Retinal pigment epithelial cell (primary cell): ENCODE data around the gene KCNJ6.
"Not testable (repeated sequence)": the region's sequence is repeated elsewhere in the genome, so short reads cannot be mapped to it uniquely, and the experiment has no call there.

ENCODE experiments used
- DNase-seq: peaks from one replicate; pipeline ENCODE4 v3.0.0-alpha.2; 2010; ENCODE audit warnings: low read depth
- H3K4me3 ChIP-seq: 2 replicates; pipeline ENCODE4 v1.5.1; 2011; ENCODE audit warnings: mild to moderate bottlenecking, low read length, control low read depth, moderate library complexity
- TF ChIP-seq, protein P1 (sequence below): conservative IDR thresholded peaks from 2 replicates; pipeline ENCODE4 v1.5.1; 2011; ENCODE audit warnings: low read depth, low read length, control low read depth, inconsistent platforms

The KCNJ6 gene

GRCh38 chr21:37587635-37588177 is 328.6 kb downstream of the KCNJ6 start:
- no peak overlapping the region for H3K4me3 ChIP-seq
- no peak for DNase-seq
- TF ChIP-seq, protein P1, sequence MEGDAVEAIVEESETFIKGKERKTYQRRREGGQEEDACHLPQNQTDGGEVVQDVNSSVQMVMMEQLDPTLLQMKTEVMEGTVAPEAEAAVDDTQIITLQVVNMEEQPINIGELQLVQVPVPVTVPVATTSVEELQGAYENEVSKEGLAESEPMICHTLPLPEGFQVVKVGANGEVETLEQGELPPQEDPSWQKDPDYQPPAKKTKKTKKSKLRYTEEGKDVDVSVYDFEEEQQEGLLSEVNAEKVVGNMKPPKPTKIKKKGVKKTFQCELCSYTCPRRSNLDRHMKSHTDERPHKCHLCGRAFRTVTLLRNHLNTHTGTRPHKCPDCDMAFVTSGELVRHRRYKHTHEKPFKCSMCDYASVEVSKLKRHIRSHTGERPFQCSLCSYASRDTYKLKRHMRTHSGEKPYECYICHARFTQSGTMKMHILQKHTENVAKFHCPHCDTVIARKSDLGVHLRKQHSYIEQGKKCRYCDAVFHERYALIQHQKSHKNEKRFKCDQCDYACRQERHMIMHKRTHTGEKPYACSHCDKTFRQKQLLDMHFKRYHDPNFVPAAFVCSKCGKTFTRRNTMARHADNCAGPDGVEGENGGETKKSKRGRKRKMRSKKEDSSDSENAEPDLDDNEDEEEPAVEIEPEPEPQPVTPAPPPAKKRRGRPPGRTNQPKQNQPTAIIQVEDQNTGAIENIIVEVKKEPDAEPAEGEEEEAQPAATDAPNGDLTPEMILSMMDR = no peak

DNA sequence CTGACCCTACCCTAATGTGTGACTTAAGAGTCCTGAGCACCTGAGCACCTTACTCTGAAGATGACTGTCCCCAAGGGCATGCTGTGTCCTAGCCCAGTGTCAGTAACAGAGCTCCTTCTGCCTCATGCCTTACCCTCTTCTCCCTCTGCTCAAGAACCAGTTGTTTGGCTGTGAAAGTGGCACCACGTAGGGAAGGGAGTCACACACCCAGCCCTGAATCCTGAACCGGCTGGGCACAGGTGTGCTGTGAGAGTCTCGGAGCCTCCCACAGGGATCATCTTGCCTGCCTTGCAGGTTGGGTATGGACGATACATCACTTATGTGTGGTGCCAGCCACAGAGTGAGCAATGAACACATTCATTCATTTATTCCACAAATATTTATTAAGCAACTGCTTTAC is 329.1 kb downstream of the KCNJ6 start:
- TF ChIP-seq, protein P1 = no peak
- H3K4me3 ChIP-seq = no peak overlapping the region
- no peak for DNase-seq

DNA sequence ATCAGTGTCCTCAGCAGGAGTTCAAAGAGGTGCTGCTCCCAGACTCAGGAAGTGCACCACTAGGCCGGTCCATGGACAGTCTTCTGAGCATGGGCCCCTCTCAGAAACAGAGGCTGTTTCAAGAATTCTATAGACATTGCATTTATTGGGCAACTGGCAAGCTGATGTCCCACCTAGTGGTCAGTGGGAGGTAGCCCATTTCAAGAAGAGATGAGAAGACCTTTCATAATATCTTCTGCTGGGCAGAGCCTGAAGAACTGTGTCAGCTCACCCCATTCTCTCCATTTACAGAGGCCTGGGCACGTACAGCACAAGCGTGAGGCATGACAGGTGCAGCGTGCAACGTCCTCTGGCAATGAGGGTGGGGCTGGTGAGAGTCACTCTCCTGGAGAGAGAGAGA is 333.7 kb downstream of the KCNJ6 start:
- H3K4me3 ChIP-seq = no peak overlapping the region
- TF ChIP-seq, protein P1 = peak; percentile 89
- peak; percentile 27 for DNase-seq

GRCh38 chr21:37580666-37581065 is 335.6 kb downstream of the KCNJ6 start:
- TF ChIP-seq, protein P1 = no peak
- H3K4me3 ChIP-seq = no peak overlapping the region
- DNase-seq = no peak

- H3K4me3 ChIP-seq = no peak overlapping the region
- TF ChIP-seq, protein P1 = no peak
- no peak for DNase-seq
Observed at GRCh38 chr21:37579356-37579755, 336.9 kb downstream of the KCNJ6 start.

DNA sequence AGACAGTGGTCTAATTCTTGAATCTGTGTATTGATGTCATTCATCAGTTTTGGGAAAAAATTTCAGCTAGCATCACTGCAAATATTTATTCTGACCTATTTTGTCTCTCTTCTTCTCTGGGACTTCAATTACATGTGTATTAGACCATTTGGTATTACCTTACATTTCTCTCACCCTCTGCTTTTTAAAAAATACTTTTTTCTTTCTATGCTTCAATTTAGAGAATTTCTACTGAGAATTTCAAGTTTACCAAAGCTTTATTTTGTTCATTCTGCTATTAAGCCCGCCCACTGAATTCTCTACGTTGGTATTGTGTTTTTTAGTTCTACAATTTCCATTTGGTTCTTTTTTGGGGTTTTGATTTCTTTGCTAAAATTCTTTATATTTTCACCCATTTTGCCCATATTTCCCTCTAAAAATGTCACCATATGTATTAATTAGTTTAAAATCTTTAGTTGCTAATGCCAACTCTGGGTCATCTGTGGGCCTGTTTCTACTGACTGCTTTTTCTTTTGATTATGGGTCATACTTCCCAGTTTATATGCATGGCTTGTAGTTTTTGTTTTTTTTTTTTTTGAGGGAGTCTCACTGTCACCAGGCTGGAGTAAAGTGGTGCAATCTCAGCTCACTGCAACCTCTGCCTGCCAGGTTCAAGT is 337.7 kb downstream of the KCNJ6 start:
- DNase-seq = no peak
- no peak overlapping the region for H3K4me3 ChIP-seq
- TF ChIP-seq, protein P1 = no peak

DNA sequence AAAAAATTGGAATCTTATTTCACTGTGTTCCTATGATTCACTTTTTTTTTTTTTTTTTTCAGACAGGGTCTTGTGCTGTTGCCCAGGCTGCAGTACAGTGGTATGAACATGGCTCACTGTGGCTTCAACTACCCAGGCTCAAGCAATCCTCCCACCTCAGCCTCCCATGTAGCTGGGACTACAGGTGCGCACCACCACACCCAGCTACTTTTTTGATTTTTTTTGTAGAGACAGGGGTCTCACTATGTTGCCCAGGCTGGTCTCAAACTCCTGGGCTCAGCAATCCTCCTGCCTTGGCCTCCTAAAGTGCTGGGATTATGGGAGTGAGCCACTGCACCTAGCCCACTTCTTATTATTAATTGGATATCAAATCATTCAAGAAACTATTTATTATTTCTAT is 339.3 kb downstream of the KCNJ6 start:
- not testable (repeated sequence) for H3K4me3 ChIP-seq, DNase-seq
